ENCODE measurements around the gene MMD2. TPM values are rescaled to one million over a fixed set of nuclear protein-coding genes. Genes with fewer than 3 reads are reported as not detected.
A peak's percentile ranks its signal among the peaks of the same experiment; 100 is the strongest.
"Not testable (repeated sequence)": the region's sequence is repeated elsewhere in the genome, so short reads cannot be mapped to it uniquely, and the experiment has no call there.

The MMD2 gene
- total RNA-seq, 2 experiments from 2014 or later = not detected

DNA sequence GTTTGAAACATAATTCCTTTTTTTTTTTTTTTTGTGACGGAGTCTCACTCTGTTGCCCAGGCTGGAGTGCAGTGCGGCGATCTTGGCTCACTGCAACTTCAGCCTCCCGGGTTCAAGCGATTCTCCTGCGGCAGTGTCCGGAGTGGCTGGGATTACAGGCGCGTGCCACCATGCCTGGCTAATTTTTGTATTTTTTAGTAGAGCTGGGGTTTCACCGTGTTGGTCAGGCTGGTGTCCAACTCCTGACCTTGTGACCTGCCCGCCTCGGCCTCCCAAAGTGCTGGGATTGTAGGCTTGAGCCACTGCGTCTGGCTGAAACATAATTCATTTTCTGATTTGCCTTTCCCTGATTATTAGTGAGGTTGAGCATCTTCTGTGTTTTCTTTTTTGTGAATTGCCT, 16.6 kb upstream of the MMD2 start:
- peaks cover 38% of the 10 kb centered on the region for H3K4me1 Mint-ChIP-seq (ENCODE audit: low read depth)
- peaks cover 16% of the 10 kb centered on the region for H3K36me3 Mint-ChIP-seq (ENCODE audit: low read depth)
- intact Hi-C loops (cut with micrococcal nuclease) = loop anchor here (10.0 kb wide), 2 partner anchors 181 to 219 kb away; partner anchors contain the start of gene WIPI2
- peak overlapping the region; percentile 53 for H3K4me3 Mint-ChIP-seq
- DNase-seq; H3K9me3 Mint-ChIP-seq; H3K27me3 Mint-ChIP-seq (ENCODE audit: low read depth); H3K27ac Mint-ChIP-seq: not testable (repeated sequence)
- CTCF ChIA-PET = interaction anchor here (0.9 kb wide), 1 partner anchor 110 kb away, joined by 6 read pairs; no protein-coding TSS in a partner anchor

DNA sequence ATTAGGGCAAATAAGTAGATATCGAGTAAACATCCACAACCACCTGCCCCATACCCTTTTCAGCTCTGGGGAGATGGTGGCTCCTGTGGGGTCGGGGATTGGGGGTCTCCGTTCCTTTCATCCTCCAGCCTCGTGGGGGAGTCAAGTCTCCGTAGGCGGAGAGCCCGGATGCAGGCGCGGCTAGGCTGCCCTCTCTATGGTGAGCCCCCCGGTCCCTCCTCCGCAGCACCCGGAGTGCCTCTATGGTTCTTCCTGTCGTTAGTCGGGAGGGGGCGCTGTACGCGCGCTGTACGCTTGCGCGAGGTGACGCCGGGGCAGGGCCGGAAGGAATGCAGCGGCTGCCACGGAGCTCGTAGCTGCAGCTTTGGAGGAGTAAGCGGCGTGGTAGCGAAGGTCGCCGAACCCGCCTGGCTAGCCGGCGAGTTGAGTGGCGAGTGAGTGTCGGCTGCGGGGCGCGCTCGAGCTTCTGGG, 14.8 kb upstream of the MMD2 start:
- Mint-ChIP-seq H3K27ac (peak overlapping the region; percentile 84), H3K9me3 (no peaks in the 10 kb centered on the region), H3K36me3 (ENCODE audit: low read depth) (peaks cover 16% of the 10 kb centered on the region), H3K4me1 (ENCODE audit: low read depth) (peaks cover 31% of the 10 kb centered on the region), H3K4me3 (peak overlapping the region; percentile 96), H3K27me3 (ENCODE audit: low read depth) (no peaks in the 10 kb centered on the region)
- intact Hi-C loops (cut with micrococcal nuclease) = loop anchor here (1.0 to 10.0 kb wide), 5 partner anchors 74 to 221 kb away; partner anchors contain the start of genes RADIL, RBAK and WIPI2
- CTCF ChIA-PET = interaction anchor here (0.6 to 3.0 kb wide), 26 partner anchors 9 to 484 kb away, joined by 3 to 62 read pairs (median 4); partner anchors contain the start of genes AP5Z1 and RBAK
- DNase-seq = peak; percentile 95

DNA sequence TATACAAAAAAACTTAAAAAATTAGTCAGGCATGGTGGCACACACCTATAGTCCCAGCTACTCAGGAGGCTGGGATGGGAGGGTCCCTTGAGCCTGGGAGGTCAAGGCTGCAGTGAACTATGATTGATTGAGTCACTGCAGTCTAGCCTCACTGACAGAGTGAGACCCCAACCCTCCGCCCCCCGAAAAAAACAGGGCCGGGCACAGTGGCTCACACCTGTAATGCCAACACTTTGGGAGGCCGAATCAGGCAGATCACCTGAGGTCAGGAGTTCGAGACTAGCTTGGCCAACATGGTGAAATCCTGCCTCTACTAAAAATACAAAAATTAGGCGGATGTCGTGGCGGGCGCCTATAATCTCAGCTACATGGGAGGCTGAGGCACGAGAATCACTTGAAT, 13.5 kb upstream of the MMD2 start:
- H3K27me3 Mint-ChIP-seq (ENCODE audit: low read depth); H3K4me3 Mint-ChIP-seq; H3K9me3 Mint-ChIP-seq; H3K27ac Mint-ChIP-seq; DNase-seq: not testable (repeated sequence)
- Mint-ChIP-seq H3K36me3 (ENCODE audit: low read depth) (peaks cover 11% of the 10 kb centered on the region), H3K4me1 (ENCODE audit: low read depth) (peaks cover 22% of the 10 kb centered on the region)
- intact Hi-C loops (cut with micrococcal nuclease) = loop anchor here (2.0 to 10.0 kb wide), 4 partner anchors 75 to 222 kb away; partner anchors contain the start of genes RADIL, RBAK and WIPI2
- CTCF ChIA-PET = interaction anchor here (2.7 to 3.0 kb wide), 2 partner anchors 73 to 113 kb away, joined by 14 to 62 read pairs; partner anchors contain the start of gene RBAK

DNA sequence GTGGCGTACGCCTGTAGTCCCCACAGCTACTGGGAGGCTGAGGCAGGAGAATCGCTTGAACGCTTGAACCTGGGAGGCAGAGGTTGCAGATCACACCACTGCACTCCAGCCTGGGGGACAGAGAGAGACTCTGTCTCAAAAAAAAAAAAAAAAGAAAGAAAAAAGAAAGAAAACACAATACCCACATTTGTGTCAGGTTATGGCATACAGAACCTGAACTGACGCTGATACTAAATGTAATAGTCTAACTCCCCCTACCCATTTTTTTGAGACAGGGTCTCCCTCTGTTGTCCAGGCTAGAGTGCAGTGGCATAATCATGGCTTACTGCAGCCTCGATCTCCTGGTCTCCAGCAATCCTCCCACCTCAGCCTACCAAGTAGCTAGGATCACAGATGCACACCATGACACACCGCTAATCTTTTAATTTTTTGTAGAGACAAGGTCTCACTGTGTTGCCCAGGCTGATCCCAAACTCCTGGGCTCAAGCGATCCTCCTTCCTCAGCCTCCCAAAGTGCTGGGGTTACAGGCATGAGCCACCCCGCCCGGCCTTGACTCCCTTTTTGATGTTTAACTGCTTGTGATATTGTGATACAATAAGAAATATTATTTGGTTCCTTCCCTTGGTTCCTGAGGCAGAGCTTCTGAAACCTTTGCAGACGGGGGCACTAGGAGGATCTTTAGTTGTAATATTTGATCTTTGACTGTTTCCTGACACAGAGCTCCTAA, 6.5 kb upstream of the MMD2 start:
- peaks cover 13% of the 10 kb centered on the region for H3K27me3 Mint-ChIP-seq (ENCODE audit: low read depth)
- no peaks in the 10 kb centered on the region for H3K36me3 Mint-ChIP-seq (ENCODE audit: low read depth)
- intact Hi-C loops (cut with micrococcal nuclease) = no loop called here
- CTCF ChIA-PET = no interaction called here
- no peak overlapping the region for H3K27ac Mint-ChIP-seq
- H3K9me3 Mint-ChIP-seq = no peaks in the 10 kb centered on the region
- no peak for DNase-seq
- H3K4me1 Mint-ChIP-seq (ENCODE audit: low read depth) = no peaks in the 10 kb centered on the region
- no peak overlapping the region for H3K4me3 Mint-ChIP-seq

DNA sequence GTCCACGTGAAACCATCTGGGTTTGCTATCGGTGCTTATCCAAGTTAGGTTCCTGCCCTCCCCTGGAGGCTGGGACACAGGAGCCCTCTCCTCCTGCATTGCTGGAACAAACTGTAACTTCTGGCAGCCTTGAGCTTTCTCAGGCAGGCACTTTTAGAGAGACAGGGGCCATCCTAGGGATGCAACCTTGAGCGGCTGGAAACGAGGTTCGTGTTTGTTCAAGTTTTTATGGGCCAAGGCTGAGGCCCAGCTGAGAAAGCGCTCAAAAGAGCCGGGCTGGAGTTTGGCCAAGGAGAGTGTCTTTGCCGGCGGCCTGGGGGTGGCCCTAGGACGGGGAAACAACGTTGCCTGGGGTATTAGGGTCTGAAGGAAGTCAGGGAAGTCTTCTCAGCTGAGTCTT, 5.5 kb upstream of the MMD2 start:
- Mint-ChIP-seq H3K27ac (no peak overlapping the region), H3K9me3 (no peaks in the 10 kb centered on the region), H3K27me3 (ENCODE audit: low read depth) (peaks cover 16% of the 10 kb centered on the region), H3K4me1 (ENCODE audit: low read depth) (no peaks in the 10 kb centered on the region), H3K36me3 (ENCODE audit: low read depth) (no peaks in the 10 kb centered on the region), H3K4me3 (no peak overlapping the region)
- CTCF ChIA-PET = interaction anchor here (0.6 kb wide), 1 partner anchor 115 kb away, joined by 3 read pairs; no protein-coding TSS in a partner anchor
- intact Hi-C loops (cut with micrococcal nuclease) = no loop called here
- no peak for DNase-seq

DNA sequence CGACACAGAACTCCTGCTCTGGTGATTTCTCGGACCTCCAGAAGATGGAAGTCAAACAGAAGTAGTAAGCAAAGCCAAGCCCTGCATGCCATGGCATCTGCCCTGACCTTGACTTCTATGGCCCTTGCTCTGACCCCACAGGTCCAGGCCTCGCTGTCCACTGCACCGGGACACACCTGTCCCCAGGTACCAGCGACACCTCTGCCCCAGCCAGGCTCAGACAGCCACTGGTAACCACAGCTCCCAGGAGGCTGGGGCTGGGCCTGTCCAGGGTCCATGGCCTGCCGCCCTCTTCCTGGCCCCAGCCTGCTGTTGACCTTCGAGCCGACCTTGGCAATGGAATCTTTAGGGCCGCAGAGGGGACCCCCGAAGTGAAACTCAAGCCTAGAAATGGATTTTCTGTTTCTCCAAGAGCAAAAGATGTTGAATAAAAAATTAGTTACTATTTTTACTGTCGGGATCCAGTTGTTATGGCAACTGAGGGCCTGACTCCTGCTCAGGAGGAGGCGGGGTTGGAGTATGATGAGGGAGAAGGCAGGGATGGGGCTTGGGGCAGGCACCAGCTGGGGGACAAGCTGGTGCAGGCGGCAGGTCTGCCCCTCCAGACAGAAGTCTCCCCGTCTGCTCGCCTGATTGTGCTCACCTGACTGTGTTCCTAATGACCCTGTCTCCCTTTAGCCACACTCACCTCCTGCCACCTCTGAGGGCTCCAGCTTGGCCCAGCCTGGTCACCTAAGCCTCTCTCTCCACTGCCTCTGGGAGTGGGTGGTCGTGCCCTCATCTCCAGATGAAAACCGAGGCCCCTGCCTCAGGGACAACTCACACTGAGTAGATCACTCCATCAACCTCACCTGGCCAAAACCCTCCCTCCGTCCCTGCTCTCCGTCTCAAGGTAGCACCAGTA, 4.1 kb upstream of the MMD2 start:
- Mint-ChIP-seq H3K27ac (no peak overlapping the region), H3K4me3 (no peak overlapping the region), H3K4me1 (ENCODE audit: low read depth) (peaks cover 5% of the 10 kb centered on the region), H3K9me3 (no peaks in the 10 kb centered on the region), H3K27me3 (ENCODE audit: low read depth) (peaks cover 20% of the 10 kb centered on the region), H3K36me3 (ENCODE audit: low read depth) (no peaks in the 10 kb centered on the region)
- CTCF ChIA-PET = no interaction called here
- intact Hi-C loops (cut with micrococcal nuclease) = no loop called here
- DNase-seq = no peak

DNA sequence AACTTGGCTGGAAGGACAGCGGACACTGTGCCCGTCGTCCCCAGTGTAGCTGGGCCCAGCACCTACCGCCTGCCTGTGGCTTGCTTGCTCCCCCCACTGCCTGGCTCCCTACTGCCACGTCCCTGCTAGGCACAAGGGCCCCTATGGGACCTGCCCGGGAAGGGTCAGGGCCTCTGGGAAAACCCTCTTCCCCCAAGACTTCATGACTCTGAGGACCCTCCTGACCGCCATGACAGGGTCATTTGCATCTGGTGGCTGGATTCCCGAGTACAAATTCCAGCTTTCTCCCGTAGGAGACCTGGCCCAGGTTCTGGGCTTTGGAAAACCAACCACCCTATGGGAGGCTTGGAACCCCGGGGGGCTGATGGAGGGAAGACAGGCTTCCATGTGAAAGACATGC, 1.4 kb upstream of the MMD2 start:
- Mint-ChIP-seq H3K4me3 (no peak overlapping the region), H3K4me1 (ENCODE audit: low read depth) (peaks cover 5% of the 10 kb centered on the region), H3K27me3 (ENCODE audit: low read depth) (peaks cover 35% of the 10 kb centered on the region), H3K9me3 (no peaks in the 10 kb centered on the region), H3K27ac (no peak overlapping the region), H3K36me3 (ENCODE audit: low read depth) (no peaks in the 10 kb centered on the region)
- intact Hi-C loops (cut with micrococcal nuclease) = no loop called here
- no peak for DNase-seq
- CTCF ChIA-PET = interaction anchor here (0.5 kb wide), 1 partner anchor 17 kb away, joined by 3 read pairs; no protein-coding TSS in a partner anchor

DNA sequence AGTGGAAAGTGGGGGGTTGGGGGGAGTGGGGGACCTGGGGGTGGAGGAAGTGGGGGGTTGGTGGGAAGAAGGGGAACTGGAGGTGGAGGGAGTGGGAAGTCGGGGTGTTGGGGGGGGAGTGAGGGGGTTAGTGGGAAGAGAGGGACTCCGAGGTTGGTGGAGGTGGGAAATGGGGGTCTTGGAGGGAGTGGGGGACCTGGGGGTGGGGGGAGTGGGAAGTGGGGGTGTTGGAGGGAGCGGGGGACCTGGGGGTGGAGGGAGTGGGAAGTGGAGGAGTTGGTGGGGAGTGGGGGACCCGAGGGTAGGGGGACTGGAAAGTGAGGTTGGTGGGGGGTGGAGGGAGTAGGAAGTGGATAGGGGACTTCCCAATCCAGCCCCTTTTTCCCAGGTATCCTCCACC, 906 bp upstream of the MMD2 start:
- H3K9me3 Mint-ChIP-seq = no peaks in the 10 kb centered on the region
- H3K36me3 Mint-ChIP-seq (ENCODE audit: low read depth) = no peaks in the 10 kb centered on the region
- peaks cover 5% of the 10 kb centered on the region for H3K4me1 Mint-ChIP-seq (ENCODE audit: low read depth)
- H3K27me3 Mint-ChIP-seq (ENCODE audit: low read depth) = peaks cover 39% of the 10 kb centered on the region
- DNase-seq = no peak
- intact Hi-C loops (cut with micrococcal nuclease) = no loop called here
- CTCF ChIA-PET = interaction anchor here (0.5 kb wide), 1 partner anchor 16 kb away, joined by 3 read pairs; no protein-coding TSS in a partner anchor
- H3K4me3 Mint-ChIP-seq = no peak overlapping the region
- no peak overlapping the region for H3K27ac Mint-ChIP-seq

DNA sequence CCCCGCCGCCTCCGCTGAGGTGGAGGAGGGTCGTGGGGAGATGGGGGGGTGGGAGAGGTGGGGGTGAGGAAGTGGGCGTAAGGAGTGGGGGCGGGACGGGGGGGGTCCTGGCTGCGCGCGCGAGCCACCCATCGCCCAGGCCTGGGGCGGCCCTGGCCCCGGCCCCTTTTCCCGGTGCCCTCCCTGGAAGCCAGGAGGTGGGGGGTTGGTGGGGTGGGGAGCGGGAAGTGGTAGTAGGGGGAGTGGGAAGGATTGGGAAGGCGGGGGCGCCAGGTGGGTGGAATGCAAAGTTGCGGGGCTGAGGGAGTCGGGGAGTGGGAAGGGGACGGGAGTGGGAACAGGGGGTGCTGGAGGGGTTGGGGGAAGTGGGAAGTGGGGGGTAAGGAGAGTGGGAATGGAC, 319 bp upstream of the MMD2 start:
- Mint-ChIP-seq H3K27ac (no peak overlapping the region), H3K4me1 (ENCODE audit: low read depth) (peaks cover 5% of the 10 kb centered on the region), H3K9me3 (no peaks in the 10 kb centered on the region), H3K36me3 (ENCODE audit: low read depth) (no peaks in the 10 kb centered on the region), H3K27me3 (ENCODE audit: low read depth) (peaks cover 41% of the 10 kb centered on the region), H3K4me3 (no peak overlapping the region)
- intact Hi-C loops (cut with micrococcal nuclease) = no loop called here
- DNase-seq = no peak
- CTCF ChIA-PET = no interaction called here

DNA sequence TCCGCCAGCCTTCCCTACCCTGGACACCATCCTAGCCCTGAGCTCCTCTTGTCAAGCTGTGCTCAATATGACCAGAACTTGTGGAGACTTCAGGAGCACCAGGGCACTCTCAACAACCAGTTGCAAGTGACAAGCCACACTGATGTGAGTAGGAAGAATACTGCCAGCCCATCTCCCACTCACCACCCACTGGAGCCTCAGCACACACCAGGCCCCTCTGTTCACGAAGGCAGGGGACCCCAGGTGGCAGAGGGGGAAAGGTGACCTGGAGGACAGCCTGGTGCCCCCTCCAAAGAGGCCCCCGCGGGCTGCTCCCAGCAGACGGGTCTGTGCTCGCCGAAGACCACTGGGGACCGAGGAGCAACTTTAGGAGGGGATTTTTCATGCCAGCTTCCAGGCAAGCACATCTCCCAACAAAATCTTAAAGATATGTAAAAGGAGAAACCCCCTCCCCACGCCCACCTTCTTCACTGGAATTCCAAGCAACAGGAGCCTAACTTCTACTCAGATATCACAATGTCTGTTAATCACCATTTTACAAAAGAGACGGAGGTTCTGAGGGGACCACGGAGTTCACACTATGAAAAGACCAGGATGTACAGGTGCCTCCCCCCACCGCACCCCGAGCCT, 1.0 kb downstream of the MMD2 start:
- intact Hi-C loops (cut with micrococcal nuclease) = no loop called here
- H3K4me1 Mint-ChIP-seq (ENCODE audit: low read depth) = peaks cover 5% of the 10 kb centered on the region
- H3K27ac Mint-ChIP-seq = no peak overlapping the region
- peaks cover 44% of the 10 kb centered on the region for H3K27me3 Mint-ChIP-seq (ENCODE audit: low read depth)
- CTCF ChIA-PET = no interaction called here
- no peaks in the 10 kb centered on the region for H3K36me3 Mint-ChIP-seq (ENCODE audit: low read depth)
- peak overlapping the region; percentile 42 for H3K4me3 Mint-ChIP-seq
- no peaks in the 10 kb centered on the region for H3K9me3 Mint-ChIP-seq
- DNase-seq = no peak

DNA sequence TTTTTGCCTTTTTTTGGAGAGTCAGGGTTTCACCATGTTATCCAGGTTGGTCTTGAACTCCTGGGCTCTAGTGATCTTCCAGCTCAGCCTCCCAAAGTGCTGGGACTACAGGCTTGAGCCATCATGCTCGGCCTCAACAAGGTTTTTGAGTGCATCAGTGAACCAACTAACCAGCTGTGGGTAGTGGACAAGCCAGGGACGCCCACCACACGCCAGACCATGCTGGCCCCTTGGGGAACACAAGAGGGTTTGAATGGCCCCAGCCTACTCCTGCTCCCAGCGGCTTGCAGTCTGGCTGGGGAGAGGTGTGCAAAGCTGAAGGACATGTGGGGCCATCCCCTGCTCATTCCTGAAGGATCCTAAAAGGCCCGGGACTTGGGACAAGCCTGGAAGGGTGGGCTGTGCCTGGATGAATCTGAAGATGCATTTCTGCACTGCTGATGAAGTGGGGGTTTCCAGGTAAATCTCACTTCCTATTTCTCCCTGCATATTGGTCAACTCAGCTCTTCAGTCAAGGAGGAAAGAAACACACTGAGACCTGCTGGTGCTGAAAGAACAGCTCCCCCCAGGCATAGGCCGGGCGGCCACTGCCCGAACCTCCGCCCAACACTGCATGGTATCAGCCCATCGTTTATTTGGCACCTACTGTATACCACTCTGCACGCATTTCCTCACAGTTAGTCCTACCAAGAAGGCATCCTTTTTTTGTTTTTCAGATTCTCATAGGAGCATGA, 6.9 kb downstream of the MMD2 start:
- no peak overlapping the region for H3K4me3 Mint-ChIP-seq
- intact Hi-C loops (cut with micrococcal nuclease) = no loop called here
- CTCF ChIA-PET = interaction anchor here (0.7 kb wide), 1 partner anchor 54 kb away, joined by 8 read pairs; no protein-coding TSS in a partner anchor
- no peak for DNase-seq
- H3K9me3 Mint-ChIP-seq = no peaks in the 10 kb centered on the region
- no peaks in the 10 kb centered on the region for H3K36me3 Mint-ChIP-seq (ENCODE audit: low read depth)
- H3K27me3 Mint-ChIP-seq (ENCODE audit: low read depth) = peaks cover 42% of the 10 kb centered on the region
- H3K4me1 Mint-ChIP-seq (ENCODE audit: low read depth) = no peaks in the 10 kb centered on the region
- no peak overlapping the region for H3K27ac Mint-ChIP-seq
